Endometrium (tissue), 2 donors: ENCODE data around the gene GLE1.
"Not testable (repeated sequence)": the region's sequence is repeated elsewhere in the genome, so short reads cannot be mapped to it uniquely, and the experiment has no call there.

Experiments used
- FAIRE-seq: peaks from 2 replicates; lab custom pipeline; 2012; peaks lifted over from hg19 to GRCh38; lab: Jason Lieb, UNC
- donor health status: control.
- donor health status: control.

Gene GLE1

DNA sequence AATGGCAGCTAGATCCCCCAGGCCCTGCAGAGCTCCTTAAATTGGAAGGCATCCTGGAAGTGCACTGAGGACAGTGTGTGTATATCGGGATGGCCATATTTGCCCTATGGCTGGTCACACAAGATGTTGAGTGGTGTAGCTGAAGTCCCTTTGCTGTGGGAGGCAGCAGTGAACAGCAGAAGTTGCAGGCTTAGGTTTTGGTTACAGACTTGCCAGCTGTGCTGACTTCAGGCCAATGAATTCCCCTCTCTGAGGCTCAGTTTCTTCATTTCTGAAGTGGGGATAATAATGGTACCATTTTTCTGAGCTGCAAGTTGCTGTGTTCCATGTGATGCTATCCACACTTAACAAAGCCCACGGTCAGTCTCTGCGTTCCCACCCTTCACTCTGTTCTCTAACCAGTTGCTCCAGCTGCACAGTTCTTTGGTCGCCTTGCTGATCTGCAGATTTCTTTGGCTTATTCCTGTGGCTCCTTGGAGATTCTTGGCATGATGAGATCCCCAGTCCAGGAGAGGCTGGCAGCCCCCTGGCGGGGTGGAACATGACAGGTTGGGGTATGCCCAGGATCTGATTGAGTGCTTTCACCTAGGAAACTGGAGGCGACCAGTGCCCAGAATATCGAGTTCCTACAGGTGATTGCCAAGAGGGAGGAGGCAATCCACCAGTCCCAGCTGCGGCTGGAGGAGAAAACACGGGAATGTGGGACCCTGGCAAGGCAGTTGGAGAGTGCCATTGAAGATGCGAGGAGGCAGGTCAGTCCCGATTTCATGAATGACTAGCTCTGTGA is 6.5 kb upstream of the GLE1 start:
- FAIRE-seq: no peak

DNA sequence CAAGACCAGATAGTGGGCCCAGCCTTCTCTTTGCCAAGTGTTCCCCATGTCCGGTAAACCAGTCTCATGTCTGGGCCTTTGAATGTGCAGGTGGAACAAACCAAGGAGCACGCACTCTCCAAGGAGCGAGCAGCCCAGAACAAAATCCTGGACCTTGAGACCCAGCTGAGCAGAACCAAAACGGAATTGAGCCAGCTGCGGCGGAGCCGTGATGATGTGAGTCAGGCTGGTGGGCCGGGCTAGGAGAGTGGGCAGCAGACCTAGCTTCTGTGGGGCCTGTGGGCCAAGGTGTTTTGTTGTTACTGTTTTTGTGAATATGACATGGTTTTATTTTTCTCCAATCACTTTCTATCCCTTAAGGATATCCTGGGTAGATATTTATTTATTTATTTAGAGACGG is 5.6 kb upstream of the GLE1 start:
- no peak for FAIRE-seq

DNA sequence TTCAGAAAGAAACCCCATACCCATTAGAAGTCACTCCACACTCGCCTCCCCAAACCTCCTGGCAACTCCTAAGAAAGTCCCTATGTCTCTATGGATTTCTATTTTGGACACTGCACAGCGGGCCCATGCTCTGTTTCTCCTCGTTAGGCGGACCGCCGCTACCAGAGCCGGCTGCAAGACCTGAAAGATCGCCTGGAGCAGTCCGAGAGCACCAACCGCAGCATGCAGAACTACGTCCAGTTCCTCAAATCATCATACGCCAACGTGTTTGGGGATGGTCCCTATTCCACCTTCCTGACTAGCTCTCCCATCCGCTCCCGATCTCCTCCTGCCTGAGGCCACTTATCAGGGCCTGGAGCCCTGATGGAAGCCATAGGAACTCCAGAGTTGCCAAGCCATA is 4.6 kb upstream of the GLE1 start:
- FAIRE-seq: no peak

DNA sequence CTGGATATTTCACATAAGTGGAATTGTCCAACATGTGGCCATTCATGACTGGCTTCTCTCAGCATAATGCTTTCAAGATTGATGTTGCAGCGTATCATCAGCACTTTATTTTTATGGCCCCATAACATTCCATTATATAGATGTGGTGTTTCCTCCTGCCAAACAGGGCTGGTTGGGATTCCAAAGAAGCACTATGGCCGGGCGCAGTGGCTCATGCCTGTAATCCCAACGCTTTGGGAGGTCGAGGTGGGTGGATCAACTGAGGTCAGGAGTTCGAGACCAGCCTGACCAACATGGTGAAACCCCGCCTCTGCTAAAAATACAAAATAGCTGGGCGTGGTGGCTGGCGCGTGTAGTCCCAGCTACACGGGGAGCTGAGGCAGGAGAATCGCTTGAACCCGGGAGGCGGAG is 1.1 kb upstream of the GLE1 start:
- FAIRE-seq: not testable (repeated sequence)

DNA sequence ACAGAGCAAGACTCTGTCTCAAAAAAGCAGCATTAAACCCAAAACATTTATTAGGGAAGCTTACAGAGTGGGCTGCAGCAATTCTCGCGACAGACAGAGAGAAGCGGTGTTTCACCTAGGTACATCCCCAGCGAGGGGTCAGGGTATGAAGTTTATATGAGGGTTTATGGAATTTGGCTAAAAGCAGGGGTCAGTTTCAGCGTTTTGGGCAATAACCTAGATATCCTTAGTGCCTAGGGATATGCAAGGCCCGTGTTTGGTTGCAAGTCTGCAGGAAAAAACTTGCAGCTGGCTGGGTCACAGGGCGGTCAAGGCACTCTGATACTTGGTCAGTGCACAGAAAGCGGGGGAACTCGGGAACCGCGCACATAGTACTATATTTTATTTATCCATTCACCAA is 649 bp upstream of the GLE1 start:
- no peak for FAIRE-seq

DNA sequence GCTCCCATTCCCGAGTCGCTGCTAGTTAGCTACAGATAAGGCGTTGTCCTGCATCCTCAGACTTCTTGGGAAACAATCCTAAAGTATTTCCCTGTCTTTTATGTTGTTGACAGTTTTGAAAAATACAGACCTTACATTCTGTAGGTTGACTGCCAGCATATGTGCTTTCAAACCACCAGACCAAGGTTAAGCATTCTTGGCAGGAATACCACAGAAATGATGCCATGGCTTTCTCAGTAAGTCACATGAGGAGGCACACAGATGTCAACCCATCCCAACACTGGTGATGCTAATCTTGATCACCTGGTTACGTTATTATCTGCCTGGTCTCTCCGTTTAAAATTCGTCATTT is 871 bp downstream of the GLE1 start:
- no peak for FAIRE-seq

DNA sequence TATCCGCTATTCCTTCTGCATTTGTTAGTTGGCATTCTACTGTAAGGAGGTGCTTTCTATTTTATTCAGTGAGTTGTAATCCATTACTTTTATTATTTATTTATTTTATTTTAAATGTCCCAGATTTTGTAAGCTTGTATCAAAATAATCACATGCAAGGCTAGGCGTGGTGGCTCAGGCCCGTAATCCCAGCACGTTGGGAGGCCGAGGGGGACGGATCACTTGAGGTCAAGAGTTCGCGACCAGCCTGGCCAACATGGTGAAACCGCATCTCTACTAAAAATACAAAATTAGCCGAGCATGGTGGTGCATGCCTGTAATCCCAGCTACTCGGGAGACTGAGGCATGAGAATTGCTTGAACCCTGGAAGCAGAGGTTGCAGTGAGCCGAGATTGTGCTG is 1.4 kb downstream of the GLE1 start:
- FAIRE-seq: not testable (repeated sequence)

DNA sequence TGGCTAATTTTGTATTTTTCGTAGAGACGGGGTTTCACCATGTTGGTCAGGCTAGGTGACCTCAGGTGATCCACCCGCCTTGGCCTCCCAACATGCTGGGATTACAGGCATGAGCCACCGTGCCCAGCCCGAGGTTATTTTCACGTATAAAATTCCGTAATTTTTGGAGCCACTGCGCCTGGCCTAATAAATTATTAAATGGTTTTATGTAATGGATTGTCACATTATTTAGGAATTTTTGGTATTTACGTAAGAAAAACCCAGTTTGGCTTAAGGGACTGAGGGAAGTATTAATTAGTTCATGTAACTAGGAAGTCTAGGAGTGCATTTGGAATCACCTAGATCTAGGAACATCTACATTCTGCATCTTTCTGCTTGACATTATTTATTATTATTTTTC is 8.3 kb downstream of the GLE1 start:
- no peak for FAIRE-seq

DNA sequence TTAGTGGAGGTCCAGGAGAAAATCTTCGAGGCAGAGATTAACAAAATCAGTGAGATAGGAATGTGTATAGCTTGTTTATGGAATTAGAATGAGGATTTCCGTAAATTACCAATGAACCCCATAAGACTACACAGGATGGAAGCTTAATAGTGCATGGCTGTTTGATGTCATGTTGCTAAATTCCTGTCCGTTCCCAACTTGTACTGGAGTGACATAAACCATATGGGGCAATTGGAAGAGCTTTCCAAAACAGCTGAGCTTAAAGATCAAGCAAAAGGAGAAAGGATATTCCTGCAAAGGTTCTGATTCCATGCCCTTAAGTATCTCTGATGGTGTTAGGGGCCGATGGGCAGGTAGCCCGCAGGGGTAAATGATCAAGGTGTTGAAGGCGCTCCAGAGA is 17.4 kb downstream of the GLE1 start:
- no peak for FAIRE-seq

DNA sequence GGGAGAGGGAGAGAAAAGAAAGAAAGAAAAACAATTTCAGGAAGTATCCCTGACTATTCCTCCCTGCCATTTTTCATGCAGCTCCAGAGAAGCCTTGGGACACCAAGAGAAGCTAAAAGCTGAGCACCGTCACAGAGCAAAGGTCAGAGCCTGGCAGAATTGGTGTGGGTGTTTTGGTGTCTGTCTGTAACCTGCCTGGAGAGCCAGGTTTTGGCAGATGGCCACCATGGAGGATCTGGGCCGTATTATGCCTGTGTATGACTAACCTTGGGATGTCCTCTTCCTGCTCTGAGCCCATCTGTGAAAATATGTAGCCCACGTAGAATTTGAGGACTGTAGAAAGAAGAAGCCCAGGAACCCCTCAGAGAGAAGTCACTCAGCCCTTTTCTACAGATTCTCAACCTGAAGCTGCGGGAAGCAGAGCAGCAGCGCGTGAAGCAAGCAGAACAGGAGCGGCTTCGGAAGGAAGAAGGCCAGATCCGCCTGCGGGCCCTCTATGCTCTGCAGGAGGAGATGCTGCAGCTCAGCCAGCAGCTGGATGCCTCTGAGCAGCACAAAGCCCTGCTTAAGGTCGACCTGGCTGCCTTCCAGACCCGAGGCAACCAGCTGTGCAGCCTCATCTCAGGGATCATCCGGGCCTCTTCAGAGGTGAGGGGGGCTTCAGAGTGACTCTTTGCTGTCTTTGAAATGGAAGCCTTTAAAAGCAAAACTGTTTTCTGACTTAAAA is 18.8 kb downstream of the GLE1 start:
- no peak for FAIRE-seq

DNA sequence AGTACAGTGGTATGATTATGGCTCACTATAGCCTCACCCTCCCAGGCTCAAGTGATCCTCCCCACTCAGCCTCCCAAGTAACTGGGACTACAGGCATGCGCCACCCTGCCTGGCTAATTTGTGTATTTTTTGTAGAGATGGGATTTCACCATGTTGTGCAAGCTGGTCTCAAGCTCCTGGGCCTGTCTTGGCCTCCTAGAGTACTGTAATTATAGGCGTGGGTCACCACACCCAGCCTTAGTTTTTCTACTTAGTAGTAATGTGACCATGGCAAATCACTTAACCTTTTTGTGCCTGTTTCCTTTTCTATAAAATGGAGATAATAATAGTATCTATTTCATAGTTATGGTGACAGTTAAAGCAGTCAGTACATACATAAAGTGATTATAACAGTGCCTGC is 22.2 kb downstream of the GLE1 start:
- FAIRE-seq: no peak

DNA sequence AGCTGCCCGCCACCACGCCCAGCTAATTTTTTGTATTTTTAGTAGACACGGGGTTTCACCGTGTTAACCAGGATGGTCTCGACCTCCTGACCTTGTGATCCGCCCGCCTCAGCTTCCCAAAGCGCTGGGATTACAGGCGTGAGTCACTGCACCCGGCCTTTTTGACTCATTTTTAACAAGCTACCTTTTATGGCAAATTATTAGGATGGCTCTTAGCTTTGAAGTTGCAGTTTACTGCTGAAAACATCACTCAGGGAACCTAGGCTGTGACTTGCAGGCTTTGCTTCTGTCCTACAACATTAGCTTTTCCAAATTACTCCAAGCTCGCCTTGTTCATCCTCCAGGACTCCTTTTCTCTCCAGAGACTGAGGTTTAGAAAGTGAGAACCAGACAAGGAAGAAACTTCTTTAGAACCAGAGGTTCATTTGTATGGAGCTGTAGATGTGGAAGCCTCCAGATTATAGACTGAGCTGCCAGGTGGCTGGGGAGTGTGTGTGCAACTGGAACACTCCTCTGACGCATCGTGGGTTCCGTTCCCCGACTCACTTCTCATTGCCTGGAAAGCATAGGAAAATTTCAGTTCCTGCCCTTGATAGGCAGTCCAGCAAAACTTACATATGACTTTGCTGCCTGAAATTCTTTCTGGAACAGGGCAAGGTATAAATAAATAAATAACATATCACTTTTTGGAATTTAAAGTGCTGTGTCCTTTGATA is 24.1 kb downstream of the GLE1 start:
- no peak for FAIRE-seq

DNA sequence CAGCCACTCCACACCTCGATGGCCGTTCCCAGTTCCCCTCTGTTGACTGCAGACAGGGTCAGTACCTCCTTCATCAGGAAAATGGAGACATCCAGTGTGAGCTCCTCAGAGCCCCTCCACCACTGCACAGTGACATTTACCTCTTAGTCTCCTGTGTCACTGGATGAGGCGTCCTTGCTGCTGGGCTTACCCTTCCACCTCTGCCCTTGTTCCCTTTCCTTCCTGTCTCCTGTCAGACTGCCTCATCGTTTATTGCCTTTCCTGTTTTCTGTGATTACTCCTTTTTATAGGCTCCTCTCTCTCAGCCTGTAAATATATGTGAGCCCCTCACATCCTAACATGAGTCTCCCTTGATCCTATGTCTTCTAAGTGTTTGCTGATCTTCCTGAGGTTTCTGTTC is 24.7 kb downstream of the GLE1 start:
- no peak for FAIRE-seq

DNA sequence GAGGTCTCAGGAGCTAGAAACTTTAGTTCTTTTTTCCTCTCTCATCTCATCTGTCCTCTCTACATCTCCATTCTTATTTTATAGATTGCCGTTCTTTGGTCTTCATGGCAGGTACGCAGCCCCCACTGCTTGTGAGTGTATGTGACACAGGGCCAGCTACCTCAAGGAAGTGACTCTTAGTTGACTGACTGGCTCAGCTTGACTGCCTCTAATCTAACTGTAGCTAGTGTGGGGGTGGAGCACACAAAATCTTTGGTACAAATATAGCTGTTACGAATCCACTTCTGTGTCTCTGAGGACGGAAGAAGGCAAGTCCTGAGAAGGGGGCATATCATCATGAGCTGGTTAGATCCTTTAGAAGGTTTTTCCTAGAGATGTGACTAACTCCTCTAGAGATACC is 28.1 kb downstream of the GLE1 start:
- no peak for FAIRE-seq

DNA sequence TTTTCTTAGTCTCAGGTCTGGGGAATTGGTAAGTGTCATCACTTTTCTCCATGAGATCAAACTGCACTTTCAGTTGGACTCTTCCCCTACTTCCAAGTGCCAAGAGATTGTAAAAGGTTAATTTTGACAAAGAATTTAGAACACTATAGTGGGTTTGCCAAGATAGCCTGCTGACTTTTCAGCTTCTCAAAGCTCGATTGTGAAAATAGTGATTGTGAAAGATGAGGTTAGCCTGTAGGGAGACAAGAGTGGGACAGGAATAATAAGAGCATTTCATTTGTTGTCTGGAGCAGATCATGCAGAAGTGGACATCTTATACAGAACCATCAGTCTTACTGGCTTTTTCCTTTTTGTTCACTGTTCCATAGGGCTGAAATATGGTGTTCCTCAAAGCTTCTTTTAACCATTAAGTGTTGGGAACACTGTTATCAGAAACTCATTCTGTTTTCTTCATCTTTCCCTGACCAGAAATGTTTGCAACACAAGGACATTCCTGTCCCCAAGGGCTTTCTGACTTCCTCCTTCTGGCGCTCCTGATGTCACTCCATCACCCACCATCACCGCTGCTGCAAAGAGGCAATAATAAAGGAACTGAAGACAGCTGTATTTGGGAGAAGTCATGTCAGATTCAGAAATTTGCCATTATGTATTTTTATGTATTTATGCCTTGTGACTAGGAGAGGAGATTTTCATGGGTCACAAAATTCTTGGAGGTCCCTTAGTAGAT is 36.3 kb downstream of the GLE1 start:
- FAIRE-seq: no peak

DNA sequence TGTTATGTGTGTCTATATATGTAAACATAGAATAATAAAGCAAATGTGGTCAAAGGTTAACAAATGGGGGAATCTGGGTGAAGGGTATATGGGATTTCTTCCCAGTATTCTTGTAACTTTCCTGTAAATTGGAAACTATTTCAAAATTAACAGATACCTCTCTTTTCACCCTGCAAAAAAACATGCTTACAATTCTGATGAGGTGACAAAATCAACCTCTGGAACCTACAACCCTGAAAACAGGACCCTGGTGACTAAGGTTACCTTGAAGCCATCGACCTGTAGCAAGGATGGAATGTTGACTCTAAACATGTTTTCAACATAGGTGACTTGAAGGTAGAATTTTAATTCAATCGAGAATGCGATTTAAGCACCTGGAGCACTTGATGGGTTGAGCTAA is 42.0 kb downstream of the GLE1 start:
- FAIRE-seq: no peak

DNA sequence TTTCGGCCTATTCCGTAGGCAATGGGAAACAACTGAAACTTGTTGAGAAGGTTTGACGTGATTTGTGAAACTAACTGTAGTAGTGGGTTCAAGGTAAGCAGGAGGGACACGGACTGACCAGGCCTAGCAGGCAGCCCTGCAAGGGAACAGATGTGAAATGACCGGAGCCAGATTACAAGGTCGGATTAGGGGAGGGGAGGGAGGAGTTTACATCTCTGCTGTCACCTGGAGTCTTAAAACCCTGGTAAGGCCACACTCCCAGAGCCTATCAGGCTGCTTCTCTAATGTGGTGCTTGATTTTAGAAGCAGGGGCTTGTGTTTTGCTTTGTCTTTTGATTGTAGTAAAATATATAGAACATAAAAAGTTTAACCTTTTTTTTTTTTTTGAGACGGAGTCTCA is 44.4 kb downstream of the GLE1 start:
- FAIRE-seq: no peak

DNA sequence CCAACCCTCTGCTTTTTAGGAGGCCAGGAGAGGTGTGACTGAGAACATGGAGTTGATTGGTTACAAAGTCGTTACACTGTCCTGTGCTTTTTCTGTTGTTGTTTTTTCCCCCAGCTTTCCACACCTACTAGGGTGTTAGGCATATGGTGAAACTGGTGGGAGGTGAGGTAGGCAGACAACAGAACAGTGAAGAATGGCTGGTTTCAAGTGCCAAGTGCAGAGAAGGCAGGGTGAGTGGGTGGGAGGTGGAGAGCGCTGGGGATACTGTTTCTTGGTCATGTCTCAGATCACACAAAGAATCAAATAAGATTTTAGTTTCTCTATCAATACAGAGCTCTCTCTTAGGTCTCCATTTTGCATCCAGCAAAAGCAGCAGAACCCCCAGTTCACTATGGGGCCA is 45.7 kb downstream of the GLE1 start:
- FAIRE-seq: no peak

DNA sequence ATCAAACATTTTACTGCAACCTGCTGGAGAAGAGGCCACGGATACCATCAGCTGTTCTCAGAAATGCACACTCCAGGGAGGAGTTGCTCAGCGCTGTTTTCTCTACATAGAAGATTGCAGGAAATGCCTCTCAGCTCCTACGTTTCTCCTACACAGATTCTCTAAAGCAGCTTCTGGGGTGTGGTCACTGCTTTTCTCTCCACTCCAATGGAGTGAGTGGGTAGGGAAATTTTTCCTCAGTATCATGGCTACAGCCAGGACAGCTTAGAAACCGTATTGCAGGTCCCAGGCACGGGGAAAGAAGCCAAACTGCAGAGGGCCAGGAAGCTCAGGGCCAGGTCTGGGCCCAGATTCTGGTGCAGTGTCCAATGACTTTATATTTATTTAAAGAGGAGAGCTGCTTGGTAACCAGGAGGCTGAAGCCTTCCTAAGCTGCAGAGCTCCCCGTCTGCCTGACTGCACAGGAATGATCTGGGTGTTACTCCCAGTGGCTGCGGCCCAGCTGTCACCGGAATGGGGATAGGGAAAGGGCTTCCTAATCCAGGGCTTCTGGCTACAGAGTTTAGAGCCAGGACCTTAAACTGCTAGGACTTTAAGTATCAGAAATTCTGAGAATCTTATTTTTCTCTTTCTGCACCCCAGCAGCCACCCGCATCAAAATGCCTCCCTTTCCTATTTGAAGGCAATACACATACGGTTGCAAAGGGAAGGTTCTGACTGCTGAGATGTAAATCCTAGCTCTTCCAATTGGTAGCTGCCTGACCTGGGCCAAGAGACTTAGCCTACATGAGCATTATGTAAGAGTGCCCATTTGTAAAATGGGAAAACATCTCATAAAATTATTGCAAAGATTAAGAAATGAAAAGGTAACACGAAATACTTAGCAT is 46.5 kb downstream of the GLE1 start:
- FAIRE-seq: no peak

DNA sequence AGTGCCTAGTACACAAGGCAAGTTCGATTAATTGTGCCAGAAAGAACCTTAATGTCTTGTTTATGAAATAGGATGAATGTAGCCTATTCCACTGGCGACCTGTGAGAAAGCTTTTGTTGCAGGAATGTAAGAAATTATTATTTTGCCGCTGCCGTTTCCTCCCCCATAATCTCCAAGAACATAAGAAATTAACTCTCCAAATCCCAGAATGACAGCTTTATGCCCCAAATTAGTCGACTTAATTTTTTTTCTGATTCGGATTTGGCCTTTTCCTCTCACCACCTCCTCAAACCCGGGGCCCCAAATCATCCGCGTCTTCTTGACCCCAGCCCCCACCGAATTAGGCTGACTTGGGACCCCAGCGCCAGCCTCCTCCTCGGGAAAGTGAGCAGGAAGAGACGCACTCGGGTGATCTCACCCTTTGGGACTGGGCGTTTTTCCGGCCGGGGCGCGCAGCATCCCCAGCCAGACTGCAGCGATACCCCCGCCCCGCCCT is 47.2 kb downstream of the GLE1 start:
- FAIRE-seq: no peak

DNA sequence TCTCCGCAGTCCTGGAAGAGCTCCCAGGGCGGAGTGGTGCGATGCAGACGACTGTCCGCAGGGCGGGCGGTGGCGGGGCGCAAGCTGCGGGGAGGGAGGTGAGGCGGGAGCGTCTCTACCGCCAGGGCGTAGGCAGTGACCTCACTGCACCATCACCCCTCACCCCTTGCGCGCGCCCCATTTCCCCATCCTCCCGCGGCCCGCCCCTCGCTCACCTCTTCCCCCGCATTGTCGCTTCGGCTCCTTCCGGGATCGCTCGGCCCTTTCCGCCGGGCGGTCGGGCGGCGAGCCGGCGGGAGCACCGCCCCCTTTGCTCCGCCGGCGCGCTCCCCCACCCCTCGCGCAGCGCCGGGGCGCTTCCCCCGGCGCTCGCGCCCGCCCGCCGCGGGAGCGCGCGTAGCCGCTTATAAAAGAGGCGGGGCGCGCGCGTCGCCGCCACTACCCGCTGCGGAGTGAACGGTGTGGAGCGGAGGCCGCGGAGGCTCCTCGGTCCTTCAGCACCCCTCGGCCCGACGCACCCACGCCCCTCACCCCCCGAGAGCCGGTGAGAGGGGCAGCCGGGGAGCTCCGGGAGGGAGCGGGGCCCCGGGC is 47.7 kb downstream of the GLE1 start, which contains the start of gene SPTAN1:
TSS of gene SPTAN1 (plus strand) at position 435 of the 591 bp plus-strand sequence. CDS start 14,154 bp downstream, outside the sequence.
- no peak for FAIRE-seq
